A673 (cell line): Measurements from ENCODE around the gene TFAP2A. TPM values are rescaled to one million over a fixed set of nuclear protein-coding genes. Genes with fewer than 3 reads are reported as not detected.

Experiments used
- BruUV-seq: library from RNA; stranded (reverse); fragments of 400-500 nt; replicated peaks from 2 replicates; lab custom pipeline; 2021; lab: Mats Ljungman, UMichigan
- CTCF ChIA-PET: fragments of 300-600 bp; sonication (Branson Sonifier 250); formaldehyde crosslinking; loops from one replicate; lab custom pipeline; 2022; ENCODE audit warnings: antibody characterized with exemption; lab: Charles Lee
- POLR2A ChIA-PET: fragments of 300-600 bp; sonication (Branson Sonifier 250); formaldehyde crosslinking; loops from one replicate; lab custom pipeline; 2022; ENCODE audit warnings: antibody characterized with exemption; ENCODE audit not compliant: low non-redundant PET; lab: Charles Lee
- DNase-seq: peaks from one replicate; pipeline ENCODE4 v3.0.0-alpha.2; 2015; ENCODE audit warnings: low spot score
- H3K27ac ChIP-seq: fragments of 200-600 bp; sonication (generic); 2 replicates; pipeline ENCODE4 v1.5.1; 2016; ENCODE audit warnings: mixed run types, low read depth, mild to moderate bottlenecking, mixed read lengths, antibody characterized with exemption, low read length; ENCODE audit not compliant: poor library complexity, severe bottlenecking
- H3K27me3 ChIP-seq: fragments of 200-600 bp; sonication (generic); replicated peaks from 2 replicates; pipeline ENCODE4 v1.6.1; 2017; ENCODE audit warnings: mixed run types, low read depth, mild to moderate bottlenecking, mixed read lengths, antibody characterized with exemption, low read length; ENCODE audit not compliant: insufficient read depth, poor library complexity
- H3K36me3 ChIP-seq: fragments of 200-600 bp; sonication (generic); 2 replicates; pipeline ENCODE4 v1.6.1; 2016; ENCODE audit warnings: mixed run types, mild to moderate bottlenecking, mixed read lengths, antibody characterized with exemption, low read length; ENCODE audit not compliant: insufficient read depth, poor library complexity, severe bottlenecking
- H3K4me1 ChIP-seq: fragments of 200-600 bp; sonication (generic); 2 replicates; pipeline ENCODE4 v1.6.1; 2017; ENCODE audit warnings: mixed run types, mild to moderate bottlenecking, mixed read lengths, antibody characterized with exemption, low read length; ENCODE audit not compliant: insufficient read depth, poor library complexity, severe bottlenecking
- H3K4me3 ChIP-seq: fragments of 200-600 bp; sonication (generic); 2 replicates; pipeline ENCODE4 v1.5.1; 2016; ENCODE audit warnings: low read depth, mixed run types, mild to moderate bottlenecking, mixed read lengths, low read length; ENCODE audit not compliant: poor library complexity, severe bottlenecking
- H3K9me3 ChIP-seq: fragments of 200-600 bp; sonication (generic); 2 replicates; pipeline ENCODE4 v1.6.1; 2016; ENCODE audit warnings: mixed run types, low read depth, mild to moderate bottlenecking, mixed read lengths, antibody characterized with exemption, low read length; ENCODE audit not compliant: poor library complexity, severe bottlenecking
- CTCF ChIP-seq: fragments of 300-800, 200-600 bp; sonication (generic); conservative IDR thresholded peaks from 2 replicates; pipeline ENCODE4 v1.5.1; 2017; ENCODE audit warnings: low read depth, mild to moderate bottlenecking, antibody characterized with exemption, low read length, moderate library complexity, mixed read lengths
- EZH2 ChIP-seq: fragments of 200-600 bp; sonication (generic); IDR thresholded peaks from 2 replicates; pipeline ENCODE4 v1.6.1; 2017; ENCODE audit warnings: borderline replicate concordance, low read depth, mild to moderate bottlenecking, mixed read lengths, antibody characterized with exemption, low read length; ENCODE audit not compliant: poor library complexity, severe bottlenecking
- intact Hi-C: fragments of 100-400 bp; cut with micrococcal nuclease; formaldehyde crosslinking; loops from one replicate; pipeline ENCODE4 v1.10.0; 2022; ENCODE audit not compliant: unreplicated experiment
- total RNA-seq: library from RNA; stranded (reverse); gene quantifications from 2 replicates; pipeline ENCODE4 v1.2.3, GENCODE V29; 2021

Gene TFAP2A
- total RNA-seq, 1 experiment from 2014 or later = 19.3 TPM

GRCh38 chr6:10463040-10463439 is 48.2 kb upstream of the TFAP2A start:
- Histone ChIP-seq H3K4me3 (no peak overlapping the region), H3K9me3 (no peaks in the 10 kb centered on the region), H3K27ac (no peak overlapping the region), H3K27me3 (no peaks in the 10 kb centered on the region), H3K4me1 (no peaks in the 10 kb centered on the region), H3K36me3 (no peaks in the 10 kb centered on the region)
- no peak for DNase-seq
- TF ChIP-seq EZH2 (no peak), CTCF (no peak)
- POLR2A ChIA-PET = no interaction called here
- intact Hi-C loops = no loop called here
- no TSS peak for BruUV-seq
- CTCF ChIA-PET = no interaction called here

GRCh38 chr6:10461850-10462249 is 47.0 kb upstream of the TFAP2A start:
- CTCF ChIA-PET = no interaction called here
- Histone ChIP-seq H3K4me1 (no peaks in the 10 kb centered on the region), H3K9me3 (no peaks in the 10 kb centered on the region), H3K36me3 (no peaks in the 10 kb centered on the region), H3K4me3 (no peak overlapping the region), H3K27ac (no peak overlapping the region), H3K27me3 (no peaks in the 10 kb centered on the region)
- TF ChIP-seq CTCF = no peak
- TF ChIP-seq EZH2 = no peak
- intact Hi-C loops = no loop called here
- POLR2A ChIA-PET = no interaction called here
- BruUV-seq = no TSS peak
- DNase-seq = no peak

DNA sequence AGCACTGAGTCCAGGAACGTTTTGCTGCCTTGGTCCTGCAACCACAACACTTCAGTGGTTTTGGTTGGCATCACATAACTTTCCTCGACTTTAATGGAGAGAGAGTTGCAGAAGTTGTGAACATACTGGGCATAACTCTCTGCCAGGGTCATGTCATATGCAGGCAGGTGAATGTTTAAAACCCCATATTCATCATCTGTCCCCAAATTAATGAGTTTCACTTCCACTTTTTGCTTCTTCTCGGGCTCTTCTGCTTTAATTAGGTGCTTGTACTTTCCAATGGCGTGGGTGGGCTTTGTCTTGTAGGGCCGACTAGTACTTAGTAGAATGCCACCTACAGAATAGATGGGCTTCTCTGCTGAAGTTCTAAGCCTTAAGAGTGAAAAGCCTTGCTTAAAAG is 45.2 kb upstream of the TFAP2A start:
- BruUV-seq = no TSS peak
- H3K36me3 ChIP-seq = no peaks in the 10 kb centered on the region
- ChIA-PET POLR2A (no interaction called here), CTCF (no interaction called here)
- H3K4me1 ChIP-seq = no peaks in the 10 kb centered on the region
- no peaks in the 10 kb centered on the region for H3K9me3 ChIP-seq
- H3K4me3 ChIP-seq = no peak overlapping the region
- no peaks in the 10 kb centered on the region for H3K27me3 ChIP-seq
- TF ChIP-seq EZH2 (no peak), CTCF (no peak)
- no peak overlapping the region for H3K27ac ChIP-seq
- no peak for DNase-seq
- intact Hi-C loops = no loop called here
